WTC11 (cell line): ENCODE results near the gene PLS1.
A peak's percentile ranks its signal among the peaks of the same experiment; 100 is the strongest.

Experiments used
- NFATC4 ChIP-seq: fragments of 250-450 bp; sonication (Bioruptor Pico); IDR thresholded peaks from 2 replicates; pipeline ENCODE4 v1.9.0; 2021; ENCODE audit warnings: mild to moderate bottlenecking
- TCF7 ChIP-seq: sonication (generic); formaldehyde crosslinking; IDR thresholded peaks from 2 replicates; pipeline ENCODE4 v1.8.0; 2022; ENCODE audit warnings: mild to moderate bottlenecking, low read depth, missing genetic modification reagents, moderate library complexity
- ZBTB21 ChIP-seq: sonication (generic); formaldehyde crosslinking; IDR thresholded peaks from 2 replicates; pipeline ENCODE4 v1.8.1; 2023; ENCODE audit warnings: mild to moderate bottlenecking, missing genetic modification reagents, borderline replicate concordance
- ZNF263 ChIP-seq: sonication (generic); formaldehyde crosslinking; IDR thresholded peaks from 2 replicates; pipeline ENCODE4 v1.8.1; 2022; ENCODE audit warnings: low read depth, mild to moderate bottlenecking, moderate library complexity, missing genetic modification reagents
- ZNF396 ChIP-seq: fragments of 250-450 bp; sonication (Bioruptor Pico); IDR thresholded peaks from 2 replicates; pipeline ENCODE4 v1.8.0; 2021; ENCODE audit warnings: mild to moderate bottlenecking, moderate library complexity, borderline replicate concordance
- TF ChIP-seq, protein P1 (sequence below): fragments of 200-600 bp; IDR thresholded peaks from 2 replicates; pipeline ENCODE4 v1.8.0; 2022; ENCODE audit warnings: antibody characterized with exemption
- TF ChIP-seq, protein P2 (sequence below): sonication (generic); formaldehyde crosslinking; IDR thresholded peaks from 2 replicates; pipeline ENCODE4 v1.8.0; 2022; ENCODE audit warnings: missing genetic modification reagents
- TF ChIP-seq, protein P3 (sequence below): sonication (generic); formaldehyde crosslinking; IDR thresholded peaks from 2 replicates; pipeline ENCODE4 v1.8.0; 2022; ENCODE audit warnings: mild to moderate bottlenecking, missing genetic modification reagents
- TF ChIP-seq, protein P4 (sequence below): sonication (generic); formaldehyde crosslinking; IDR thresholded peaks from 2 replicates; pipeline ENCODE4 v1.8.0; 2022; ENCODE audit warnings: mild to moderate bottlenecking, missing genetic modification reagents

DNA sequence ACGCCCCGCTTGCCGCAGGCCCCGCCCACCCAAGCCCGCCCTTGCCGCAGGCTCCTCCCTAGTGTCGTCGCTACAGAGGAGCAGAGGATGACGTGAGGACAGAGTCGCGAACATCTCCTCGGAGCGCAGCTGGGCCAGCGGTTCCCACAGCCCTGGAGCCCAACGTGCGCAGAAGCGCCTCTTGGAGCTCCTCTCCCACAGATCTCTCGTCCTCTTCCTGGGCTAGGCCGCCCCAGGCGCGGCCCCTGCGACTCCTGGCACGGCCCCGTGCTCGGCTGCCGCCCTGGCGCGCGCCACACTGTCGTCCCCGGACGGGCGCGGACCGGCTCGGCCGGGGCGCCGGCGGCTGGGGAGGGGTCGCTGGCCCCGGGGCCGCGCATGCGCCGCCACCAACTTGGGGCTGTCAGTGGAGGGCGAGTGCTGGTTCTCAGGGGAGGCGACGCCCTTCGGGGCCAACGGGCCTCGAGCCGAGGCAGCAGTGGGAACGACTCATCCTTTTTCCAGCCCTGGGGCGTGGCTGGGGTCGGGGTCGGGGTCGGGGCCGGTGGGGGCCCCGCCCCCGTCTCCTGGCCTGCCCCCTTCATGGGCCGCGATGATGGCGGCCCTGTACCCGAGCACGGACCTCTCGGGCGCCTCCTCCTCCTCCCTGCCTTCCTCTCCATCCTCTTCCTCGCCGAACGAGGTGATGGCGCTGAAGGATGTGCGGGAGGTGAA, 127.9 kb downstream of the PLS1 start, which contains the start of gene TRPC1:
- no peak for TF ChIP-seq TCF7 (CRISPR knock-in tag)
- TF ChIP-seq, protein P1, sequence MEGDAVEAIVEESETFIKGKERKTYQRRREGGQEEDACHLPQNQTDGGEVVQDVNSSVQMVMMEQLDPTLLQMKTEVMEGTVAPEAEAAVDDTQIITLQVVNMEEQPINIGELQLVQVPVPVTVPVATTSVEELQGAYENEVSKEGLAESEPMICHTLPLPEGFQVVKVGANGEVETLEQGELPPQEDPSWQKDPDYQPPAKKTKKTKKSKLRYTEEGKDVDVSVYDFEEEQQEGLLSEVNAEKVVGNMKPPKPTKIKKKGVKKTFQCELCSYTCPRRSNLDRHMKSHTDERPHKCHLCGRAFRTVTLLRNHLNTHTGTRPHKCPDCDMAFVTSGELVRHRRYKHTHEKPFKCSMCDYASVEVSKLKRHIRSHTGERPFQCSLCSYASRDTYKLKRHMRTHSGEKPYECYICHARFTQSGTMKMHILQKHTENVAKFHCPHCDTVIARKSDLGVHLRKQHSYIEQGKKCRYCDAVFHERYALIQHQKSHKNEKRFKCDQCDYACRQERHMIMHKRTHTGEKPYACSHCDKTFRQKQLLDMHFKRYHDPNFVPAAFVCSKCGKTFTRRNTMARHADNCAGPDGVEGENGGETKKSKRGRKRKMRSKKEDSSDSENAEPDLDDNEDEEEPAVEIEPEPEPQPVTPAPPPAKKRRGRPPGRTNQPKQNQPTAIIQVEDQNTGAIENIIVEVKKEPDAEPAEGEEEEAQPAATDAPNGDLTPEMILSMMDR = no peak
- TF ChIP-seq ZNF396 (CRISPR knock-in tag) = no peak
- TF ChIP-seq, protein P2, sequence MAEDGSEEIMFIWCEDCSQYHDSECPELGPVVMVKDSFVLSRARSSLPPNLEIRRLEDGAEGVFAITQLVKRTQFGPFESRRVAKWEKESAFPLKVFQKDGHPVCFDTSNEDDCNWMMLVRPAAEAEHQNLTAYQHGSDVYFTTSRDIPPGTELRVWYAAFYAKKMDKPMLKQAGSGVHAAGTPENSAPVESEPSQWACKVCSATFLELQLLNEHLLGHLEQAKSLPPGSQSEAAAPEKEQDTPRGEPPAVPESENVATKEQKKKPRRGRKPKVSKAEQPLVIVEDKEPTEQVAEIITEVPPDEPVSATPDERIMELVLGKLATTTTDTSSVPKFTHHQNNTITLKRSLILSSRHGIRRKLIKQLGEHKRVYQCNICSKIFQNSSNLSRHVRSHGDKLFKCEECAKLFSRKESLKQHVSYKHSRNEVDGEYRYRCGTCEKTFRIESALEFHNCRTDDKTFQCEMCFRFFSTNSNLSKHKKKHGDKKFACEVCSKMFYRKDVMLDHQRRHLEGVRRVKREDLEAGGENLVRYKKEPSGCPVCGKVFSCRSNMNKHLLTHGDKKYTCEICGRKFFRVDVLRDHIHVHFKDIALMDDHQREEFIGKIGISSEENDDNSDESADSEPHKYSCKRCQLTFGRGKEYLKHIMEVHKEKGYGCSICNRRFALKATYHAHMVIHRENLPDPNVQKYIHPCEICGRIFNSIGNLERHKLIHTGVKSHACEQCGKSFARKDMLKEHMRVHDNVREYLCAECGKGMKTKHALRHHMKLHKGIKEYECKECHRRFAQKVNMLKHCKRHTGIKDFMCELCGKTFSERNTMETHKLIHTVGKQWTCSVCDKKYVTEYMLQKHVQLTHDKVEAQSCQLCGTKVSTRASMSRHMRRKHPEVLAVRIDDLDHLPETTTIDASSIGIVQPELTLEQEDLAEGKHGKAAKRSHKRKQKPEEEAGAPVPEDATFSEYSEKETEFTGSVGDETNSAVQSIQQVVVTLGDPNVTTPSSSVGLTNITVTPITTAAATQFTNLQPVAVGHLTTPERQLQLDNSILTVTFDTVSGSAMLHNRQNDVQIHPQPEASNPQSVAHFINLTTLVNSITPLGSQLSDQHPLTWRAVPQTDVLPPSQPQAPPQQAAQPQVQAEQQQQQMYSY (CRISPR knock-in tag) = no peak
- no peak for TF ChIP-seq NFATC4 (CRISPR knock-in tag)
- TF ChIP-seq, protein P3, sequence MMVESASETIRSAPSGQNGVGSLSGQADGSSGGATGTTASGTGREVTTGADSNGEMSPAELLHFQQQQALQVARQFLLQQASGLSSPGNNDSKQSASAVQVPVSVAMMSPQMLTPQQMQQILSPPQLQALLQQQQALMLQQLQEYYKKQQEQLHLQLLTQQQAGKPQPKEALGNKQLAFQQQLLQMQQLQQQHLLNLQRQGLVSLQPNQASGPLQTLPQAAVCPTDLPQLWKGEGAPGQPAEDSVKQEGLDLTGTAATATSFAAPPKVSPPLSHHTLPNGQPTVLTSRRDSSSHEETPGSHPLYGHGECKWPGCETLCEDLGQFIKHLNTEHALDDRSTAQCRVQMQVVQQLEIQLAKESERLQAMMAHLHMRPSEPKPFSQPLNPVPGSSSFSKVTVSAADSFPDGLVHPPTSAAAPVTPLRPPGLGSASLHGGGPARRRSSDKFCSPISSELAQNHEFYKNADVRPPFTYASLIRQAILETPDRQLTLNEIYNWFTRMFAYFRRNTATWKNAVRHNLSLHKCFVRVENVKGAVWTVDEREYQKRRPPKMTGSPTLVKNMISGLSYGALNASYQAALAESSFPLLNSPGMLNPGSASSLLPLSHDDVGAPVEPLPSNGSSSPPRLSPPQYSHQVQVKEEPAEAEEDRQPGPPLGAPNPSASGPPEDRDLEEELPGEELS (CRISPR knock-in tag) = 0 out of 2 replicates have a peak, but pooled peaks have one; percentile 10
- TF ChIP-seq ZNF263 = no peak
- TF ChIP-seq, protein P4, sequence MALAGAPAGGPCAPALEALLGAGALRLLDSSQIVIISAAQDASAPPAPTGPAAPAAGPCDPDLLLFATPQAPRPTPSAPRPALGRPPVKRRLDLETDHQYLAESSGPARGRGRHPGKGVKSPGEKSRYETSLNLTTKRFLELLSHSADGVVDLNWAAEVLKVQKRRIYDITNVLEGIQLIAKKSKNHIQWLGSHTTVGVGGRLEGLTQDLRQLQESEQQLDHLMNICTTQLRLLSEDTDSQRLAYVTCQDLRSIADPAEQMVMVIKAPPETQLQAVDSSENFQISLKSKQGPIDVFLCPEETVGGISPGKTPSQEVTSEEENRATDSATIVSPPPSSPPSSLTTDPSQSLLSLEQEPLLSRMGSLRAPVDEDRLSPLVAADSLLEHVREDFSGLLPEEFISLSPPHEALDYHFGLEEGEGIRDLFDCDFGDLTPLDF (CRISPR knock-in tag) = no peak
- no peak for TF ChIP-seq ZBTB21 (CRISPR knock-in tag)
